ENCODE data around the gene PSMD9.
"Not testable (repeated sequence)": the region's sequence is repeated elsewhere in the genome, so short reads cannot be mapped to it uniquely, and the experiment has no call there.

Gene PSMD9

GRCh38 chr12:121888478-121889273 is at the start of gene PSMD9:
Gene PSMD9, plus strand, starts transcription at chr12:121888790. Its CDS starts 67 bp downstream, at chr12:121888857.
- Histone ChIP-seq H3K27me3 (ENCODE audit: control insufficient read depth, insufficient read depth, low read length) (peaks cover 8% of the 10 kb centered on the region), H3K36me3 (ENCODE audit: control insufficient read depth, insufficient read depth, low read length) (no peaks in the 10 kb centered on the region), H3K4me3 (ENCODE audit: low read depth, low read length) (peak within 1 kb of the TSS; percentile 79), H3K9ac (ENCODE audit: low read depth, low read length) (peak within 1 kb of the TSS; percentile 85), H3K9me3 (ENCODE audit: control insufficient read depth, insufficient read depth, low read length) (no peaks in the 10 kb centered on the region), H3K4me1 (ENCODE audit: control insufficient read depth, insufficient read depth, low read length) (peaks cover 14% of the 10 kb centered on the region), H3K27ac (ENCODE audit: low read depth, low read length) (peak within 1 kb of the TSS; percentile 96)

- H3K27ac ChIP-seq (ENCODE audit: low read depth, low read length): peak overlapping the region; percentile 84
- H3K9ac ChIP-seq (ENCODE audit: low read depth, low read length): peak overlapping the region; percentile 79
- H3K36me3 ChIP-seq (ENCODE audit: control insufficient read depth, insufficient read depth, low read length): no peaks in the 10 kb centered on the region
Measured at GRCh38 chr12:121839106-121839992, 49.2 kb upstream of the PSMD9 start.

GRCh38 chr12:121839993-121840761 is 48.4 kb upstream of the PSMD9 start:
- Histone ChIP-seq H3K9me3 (ENCODE audit: control insufficient read depth, insufficient read depth, low read length) (no peaks in the 10 kb centered on the region), H3K4me3 (ENCODE audit: low read depth, low read length) (peak overlapping the region; percentile 96), H3K36me3 (ENCODE audit: control insufficient read depth, insufficient read depth, low read length) (no peaks in the 10 kb centered on the region), H3K27me3 (ENCODE audit: control insufficient read depth, insufficient read depth, low read length) (no peaks in the 10 kb centered on the region), H3K27ac (ENCODE audit: low read depth, low read length) (peak overlapping the region; percentile 84), H3K9ac (ENCODE audit: low read depth, low read length) (peak overlapping the region; percentile 79), H3K4me1 (ENCODE audit: control insufficient read depth, insufficient read depth, low read length) (no peaks in the 10 kb centered on the region)

More at GRCh38 chr12:121839106-121839992, 49.2 kb upstream of the PSMD9 start:
- no peaks in the 10 kb centered on the region for H3K4me1 ChIP-seq (ENCODE audit: control insufficient read depth, insufficient read depth, low read length)
- H3K9me3 ChIP-seq (ENCODE audit: control insufficient read depth, insufficient read depth, low read length): no peaks in the 10 kb centered on the region
- peak overlapping the region; percentile 96 for H3K4me3 ChIP-seq (ENCODE audit: low read depth, low read length)
- H3K27me3 ChIP-seq (ENCODE audit: control insufficient read depth, insufficient read depth, low read length): no peaks in the 10 kb centered on the region

- Histone ChIP-seq H3K4me3 (ENCODE audit: low read depth, low read length) (no peak overlapping the region), H3K4me1 (ENCODE audit: control insufficient read depth, insufficient read depth, low read length) (no peaks in the 10 kb centered on the region), H3K27me3 (ENCODE audit: control insufficient read depth, insufficient read depth, low read length) (no peaks in the 10 kb centered on the region), H3K36me3 (ENCODE audit: control insufficient read depth, insufficient read depth, low read length) (no peaks in the 10 kb centered on the region), H3K9ac (ENCODE audit: low read depth, low read length) (no peak overlapping the region), H3K27ac (ENCODE audit: low read depth, low read length) (no peak overlapping the region), H3K9me3 (ENCODE audit: control insufficient read depth, insufficient read depth, low read length) (no peaks in the 10 kb centered on the region)
Measured at GRCh38 chr12:121843236-121843982, 45.2 kb upstream of the PSMD9 start.

- Histone ChIP-seq H3K9me3 (ENCODE audit: control insufficient read depth, insufficient read depth, low read length) (no peaks in the 10 kb centered on the region), H3K27me3 (ENCODE audit: control insufficient read depth, insufficient read depth, low read length) (no peaks in the 10 kb centered on the region), H3K27ac (ENCODE audit: low read depth, low read length) (no peak overlapping the region), H3K36me3 (ENCODE audit: control insufficient read depth, insufficient read depth, low read length) (no peaks in the 10 kb centered on the region), H3K4me3 (ENCODE audit: low read depth, low read length) (no peak overlapping the region), H3K4me1 (ENCODE audit: control insufficient read depth, insufficient read depth, low read length) (no peaks in the 10 kb centered on the region), H3K9ac (ENCODE audit: low read depth, low read length) (no peak overlapping the region)
Measured at GRCh38 chr12:121845701-121846100, 42.9 kb upstream of the PSMD9 start.

- Histone ChIP-seq H3K27ac (ENCODE audit: low read depth, low read length) (no peak overlapping the region), H3K36me3 (ENCODE audit: control insufficient read depth, insufficient read depth, low read length) (no peaks in the 10 kb centered on the region)
Measured at GRCh38 chr12:121849211-121849610, 39.4 kb upstream of the PSMD9 start.

GRCh38 chr12:121849665-121850064 is 38.9 kb upstream of the PSMD9 start:
- Histone ChIP-seq H3K36me3 (ENCODE audit: control insufficient read depth, insufficient read depth, low read length) (no peaks in the 10 kb centered on the region), H3K4me1 (ENCODE audit: control insufficient read depth, insufficient read depth, low read length) (no peaks in the 10 kb centered on the region), H3K27ac (ENCODE audit: low read depth, low read length) (no peak overlapping the region), H3K4me3 (ENCODE audit: low read depth, low read length) (no peak overlapping the region), H3K9me3 (ENCODE audit: control insufficient read depth, insufficient read depth, low read length) (no peaks in the 10 kb centered on the region), H3K27me3 (ENCODE audit: control insufficient read depth, insufficient read depth, low read length) (no peaks in the 10 kb centered on the region), H3K9ac (ENCODE audit: low read depth, low read length) (no peak overlapping the region)

More at GRCh38 chr12:121849211-121849610, 39.4 kb upstream of the PSMD9 start:
- no peak overlapping the region for H3K9ac ChIP-seq (ENCODE audit: low read depth, low read length)
- no peaks in the 10 kb centered on the region for H3K9me3 ChIP-seq (ENCODE audit: control insufficient read depth, insufficient read depth, low read length)
- H3K4me1 ChIP-seq (ENCODE audit: control insufficient read depth, insufficient read depth, low read length): no peaks in the 10 kb centered on the region
- no peak overlapping the region for H3K4me3 ChIP-seq (ENCODE audit: low read depth, low read length)
- H3K27me3 ChIP-seq (ENCODE audit: control insufficient read depth, insufficient read depth, low read length): no peaks in the 10 kb centered on the region

GRCh38 chr12:121852392-121852791 is 36.2 kb upstream of the PSMD9 start:
- H3K4me1 ChIP-seq (ENCODE audit: control insufficient read depth, insufficient read depth, low read length); H3K9me3 ChIP-seq (ENCODE audit: control insufficient read depth, insufficient read depth, low read length); H3K27me3 ChIP-seq (ENCODE audit: control insufficient read depth, insufficient read depth, low read length); H3K27ac ChIP-seq (ENCODE audit: low read depth, low read length); H3K4me3 ChIP-seq (ENCODE audit: low read depth, low read length); H3K9ac ChIP-seq (ENCODE audit: low read depth, low read length); H3K36me3 ChIP-seq (ENCODE audit: control insufficient read depth, insufficient read depth, low read length): not testable (repeated sequence)

- Histone ChIP-seq H3K4me1 (ENCODE audit: control insufficient read depth, insufficient read depth, low read length) (peaks cover 18% of the 10 kb centered on the region), H3K27ac (ENCODE audit: low read depth, low read length) (no peak overlapping the region), H3K9me3 (ENCODE audit: control insufficient read depth, insufficient read depth, low read length) (no peaks in the 10 kb centered on the region), H3K27me3 (ENCODE audit: control insufficient read depth, insufficient read depth, low read length) (no peaks in the 10 kb centered on the region), H3K9ac (ENCODE audit: low read depth, low read length) (no peak overlapping the region), H3K36me3 (ENCODE audit: control insufficient read depth, insufficient read depth, low read length) (no peaks in the 10 kb centered on the region), H3K4me3 (ENCODE audit: low read depth, low read length) (no peak overlapping the region)
Measured at GRCh38 chr12:121857322-121858246, 31.0 kb upstream of the PSMD9 start.
